ENCODE results near the gene ADAM12. TPM values are rescaled to one million over a fixed set of nuclear protein-coding genes. Genes with fewer than 3 reads are reported as not detected.

The ADAM12 gene
- total RNA-seq, 1 donor from 2014 or later: 82.4 TPM

DNA sequence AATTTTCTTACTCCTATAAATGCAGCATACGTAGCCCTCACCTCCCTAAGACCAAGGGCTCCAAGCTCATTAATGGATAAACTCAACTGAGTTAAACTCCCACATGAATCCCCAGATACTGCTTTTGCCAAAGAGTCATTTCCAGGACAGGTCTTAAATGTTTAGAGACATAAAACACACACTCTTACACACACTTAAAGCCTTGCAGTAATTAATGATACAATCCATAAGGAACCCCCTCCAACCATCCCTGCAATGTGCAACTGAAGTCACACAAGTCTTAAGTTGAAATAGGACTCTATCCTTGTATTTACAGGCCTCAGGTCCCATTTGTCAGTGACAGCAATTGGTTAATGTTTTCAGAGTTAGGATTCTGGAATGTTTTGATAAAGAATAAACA lies 297.8 kb downstream of the ADAM12 start:
- TF ChIP-seq CTCF (conservative IDR thresholded peaks at IDR 0.05): no peak
- no peak for DNase-seq (ENCODE audit: low read depth, low spot score)
- peaks cover 5% of the 10 kb centered on the region for H3K9me3 Mint-ChIP-seq
- H3K4me3 Mint-ChIP-seq: no peak overlapping the region
- peaks cover 16% of the 10 kb centered on the region for H3K36me3 Mint-ChIP-seq (ENCODE audit: low read depth)
- H3K27ac Mint-ChIP-seq (ENCODE audit: unreplicated experiment): no peak overlapping the region
- peaks cover 18% of the 10 kb centered on the region for H3K4me1 Mint-ChIP-seq
- no peaks in the 10 kb centered on the region for H3K27me3 Mint-ChIP-seq (ENCODE audit: low read depth)

DNA sequence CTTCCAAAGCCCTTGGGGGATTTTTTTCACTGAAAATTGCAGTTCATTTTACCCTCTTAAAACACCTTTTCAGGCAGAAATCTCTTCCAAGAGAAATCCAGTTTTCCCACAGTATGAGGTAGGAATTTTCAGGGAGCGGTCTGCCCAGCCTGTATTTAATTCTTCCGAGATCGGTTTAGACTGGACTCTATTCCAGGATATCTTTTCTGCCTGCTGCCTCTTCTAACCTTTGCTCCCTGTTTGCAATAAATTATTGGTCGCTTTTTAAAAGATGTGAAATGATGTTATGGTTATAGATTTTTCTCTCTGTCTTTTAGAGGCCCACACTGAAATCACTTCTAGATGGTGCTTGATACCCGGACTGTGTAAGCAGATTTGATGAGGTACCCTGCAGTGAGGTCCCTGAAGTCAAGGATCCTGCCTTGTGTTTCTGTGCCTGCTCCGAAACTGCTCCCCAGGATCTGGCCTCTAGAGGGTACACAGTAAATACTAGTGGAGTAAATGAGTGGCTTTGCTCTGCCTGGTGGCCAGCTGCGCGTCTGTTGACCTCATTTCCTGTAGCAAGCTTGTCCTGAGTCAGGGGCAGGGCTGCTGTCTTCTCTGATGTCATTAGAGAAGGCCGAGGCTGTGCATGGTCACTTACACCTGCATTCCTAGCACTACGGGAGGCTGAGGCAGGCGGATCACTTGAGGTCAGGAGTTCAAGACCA lies 300.3 kb downstream of the ADAM12 start:
- peaks cover 20% of the 10 kb centered on the region for H3K4me1 Mint-ChIP-seq
- H3K4me3 Mint-ChIP-seq: no peak overlapping the region
- no peaks in the 10 kb centered on the region for H3K27me3 Mint-ChIP-seq (ENCODE audit: low read depth)
- no peak for DNase-seq (ENCODE audit: low read depth, low spot score)
- peak overlapping the region; percentile 28 for H3K27ac Mint-ChIP-seq (ENCODE audit: unreplicated experiment)
- TF ChIP-seq CTCF (conservative IDR thresholded peaks at IDR 0.05): no peak
- peaks cover 6% of the 10 kb centered on the region for H3K9me3 Mint-ChIP-seq
- H3K36me3 Mint-ChIP-seq (ENCODE audit: low read depth): peaks cover 14% of the 10 kb centered on the region

- Mint-ChIP-seq H3K27me3 (ENCODE audit: low read depth) (no peaks in the 10 kb centered on the region), H3K27ac (ENCODE audit: unreplicated experiment) (no peak overlapping the region), H3K4me1 (peaks cover 20% of the 10 kb centered on the region), H3K9me3 (peaks cover 6% of the 10 kb centered on the region), H3K4me3 (no peak overlapping the region), H3K36me3 (ENCODE audit: low read depth) (peaks cover 14% of the 10 kb centered on the region)
- DNase-seq (ENCODE audit: low read depth, low spot score): no peak
- no peak for TF ChIP-seq CTCF (conservative IDR thresholded peaks at IDR 0.05)
Measured at GRCh38 chr10:126087153-126087680, 301.1 kb downstream of the ADAM12 start.

- peaks cover 13% of the 10 kb centered on the region for H3K36me3 Mint-ChIP-seq (ENCODE audit: low read depth)
- H3K9me3 Mint-ChIP-seq: peaks cover 3% of the 10 kb centered on the region
- no peak for TF ChIP-seq CTCF (conservative IDR thresholded peaks at IDR 0.05)
- no peak overlapping the region for H3K27ac Mint-ChIP-seq (ENCODE audit: unreplicated experiment)
- DNase-seq (ENCODE audit: low read depth, low spot score): no peak
- no peaks in the 10 kb centered on the region for H3K27me3 Mint-ChIP-seq (ENCODE audit: low read depth)
- no peak overlapping the region for H3K4me3 Mint-ChIP-seq
- peaks cover 33% of the 10 kb centered on the region for H3K4me1 Mint-ChIP-seq
Measured at GRCh38 chr10:126085806-126086205, 302.5 kb downstream of the ADAM12 start.

DNA sequence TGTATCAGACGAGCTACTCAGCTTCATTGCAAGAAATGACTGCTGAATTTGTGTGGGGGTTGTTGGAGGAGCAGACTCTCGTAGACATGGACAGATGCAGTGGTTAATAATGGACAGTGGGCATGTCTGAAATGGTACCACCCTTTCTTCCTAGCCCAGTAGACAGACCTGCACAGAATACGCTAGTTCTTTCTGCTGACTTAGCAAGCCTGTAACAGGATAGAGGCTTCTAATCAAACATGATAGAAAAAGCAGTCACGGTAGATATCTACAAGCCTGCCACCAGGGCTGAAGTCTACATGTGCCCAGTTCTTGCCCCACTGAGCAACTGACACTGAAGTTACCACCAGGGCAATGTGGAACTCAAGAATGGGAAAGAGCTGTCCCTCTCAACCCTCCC lies 303.9 kb downstream of the ADAM12 start:
- no peak for TF ChIP-seq CTCF (conservative IDR thresholded peaks at IDR 0.05)
- Mint-ChIP-seq H3K27ac (ENCODE audit: unreplicated experiment) (no peak overlapping the region), H3K4me3 (no peak overlapping the region), H3K36me3 (ENCODE audit: low read depth) (peaks cover 15% of the 10 kb centered on the region), H3K27me3 (ENCODE audit: low read depth) (no peaks in the 10 kb centered on the region), H3K4me1 (peaks cover 44% of the 10 kb centered on the region), H3K9me3 (peaks cover 3% of the 10 kb centered on the region)
- DNase-seq (ENCODE audit: low read depth, low spot score): no peak

All from neural crest cell (in vitro differentiated cells).